ENCODE results near the gene LTF.
"Not testable (repeated sequence)": the region's sequence is repeated elsewhere in the genome, so short reads cannot be mapped to it uniquely, and the experiment has no call there.

LTF gene

GRCh38 chr3:46464326-46465195 is at the start of gene LTF:
TSS of gene LTF (minus strand) at chr3:46464905. CDS start at chr3:46464867, 38 bp downstream.
- DNase-seq: no peak

DNA sequence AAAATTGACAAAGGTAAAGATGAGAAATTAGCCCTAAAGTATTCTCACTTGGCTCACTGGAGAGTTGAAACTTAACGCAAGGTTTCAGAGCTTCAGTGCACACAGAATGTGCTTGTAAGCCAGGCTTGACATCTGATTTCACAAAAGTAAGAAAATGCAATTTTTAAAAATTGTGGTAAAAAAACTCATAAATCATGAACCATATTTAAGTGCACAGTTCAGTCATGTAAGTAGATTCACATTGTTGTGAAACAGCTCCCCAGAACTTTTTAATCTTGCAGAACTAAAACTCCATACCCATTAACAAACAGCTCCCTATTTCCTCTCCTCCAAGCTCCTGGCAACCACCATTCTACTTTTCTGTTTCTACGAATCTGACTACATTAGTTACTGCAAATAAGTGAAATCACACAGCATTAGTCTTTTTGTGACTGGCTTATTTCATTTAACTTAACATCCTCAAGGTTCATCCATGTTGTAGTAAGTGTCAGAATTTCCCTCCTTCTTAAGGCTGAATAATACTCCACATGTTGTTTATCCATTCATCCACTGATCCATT is 47.6 kb upstream of the LTF start:
- DNase-seq: no peak

- DNase-seq: no peak
Measured at GRCh38 chr3:46509661-46510187, 45.0 kb upstream of the LTF start.

- DNase-seq: no peak
Measured at GRCh38 chr3:46508850-46509591, 44.3 kb upstream of the LTF start.

DNA sequence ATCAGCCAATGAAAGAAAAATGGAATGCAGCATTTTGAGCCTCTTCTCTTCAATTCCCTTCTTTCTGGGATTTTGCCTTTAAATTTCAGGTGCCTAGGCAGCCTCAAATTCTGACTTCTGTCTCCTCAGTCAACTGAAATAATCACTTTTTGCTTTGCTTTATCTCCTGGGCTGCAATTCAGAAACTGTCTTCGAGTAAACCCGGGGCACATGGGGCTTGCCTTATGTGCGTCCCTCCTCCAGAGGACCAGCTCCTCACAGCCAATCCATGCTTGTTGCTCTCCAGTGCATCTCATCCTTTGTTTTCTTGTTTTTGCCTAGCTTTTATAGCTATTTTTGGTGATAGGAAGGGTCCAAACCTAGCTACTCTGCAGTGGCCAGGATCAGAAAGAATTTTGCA is 41.8 kb upstream of the LTF start:
- no peak for DNase-seq

GRCh38 chr3:46505953-46506352 is 41.2 kb upstream of the LTF start:
- no peak for DNase-seq

GRCh38 chr3:46504789-46505188 is 40.1 kb upstream of the LTF start:
- DNase-seq: no peak

GRCh38 chr3:46503200-46503874 is 38.6 kb upstream of the LTF start:
- DNase-seq: no peak

DNA sequence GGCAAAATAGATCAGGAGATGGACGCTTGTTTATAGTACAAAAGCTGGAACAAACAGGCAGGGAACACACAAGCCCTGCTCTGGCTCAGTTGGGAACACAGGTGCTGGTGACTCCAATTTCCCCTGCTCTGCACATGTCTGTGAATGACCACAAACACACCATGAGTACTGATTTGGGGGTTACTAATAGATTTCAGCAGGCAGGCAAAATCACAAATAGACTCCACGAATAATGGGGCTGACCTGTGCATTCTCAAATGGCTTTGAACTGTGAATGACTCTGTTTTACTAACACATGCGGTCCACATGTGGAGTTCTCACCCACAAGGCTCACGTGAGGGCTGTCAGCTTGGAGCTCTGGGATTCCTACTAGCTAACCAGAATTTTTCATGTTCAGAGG is 37.0 kb upstream of the LTF start:
- DNase-seq: no peak

DNA sequence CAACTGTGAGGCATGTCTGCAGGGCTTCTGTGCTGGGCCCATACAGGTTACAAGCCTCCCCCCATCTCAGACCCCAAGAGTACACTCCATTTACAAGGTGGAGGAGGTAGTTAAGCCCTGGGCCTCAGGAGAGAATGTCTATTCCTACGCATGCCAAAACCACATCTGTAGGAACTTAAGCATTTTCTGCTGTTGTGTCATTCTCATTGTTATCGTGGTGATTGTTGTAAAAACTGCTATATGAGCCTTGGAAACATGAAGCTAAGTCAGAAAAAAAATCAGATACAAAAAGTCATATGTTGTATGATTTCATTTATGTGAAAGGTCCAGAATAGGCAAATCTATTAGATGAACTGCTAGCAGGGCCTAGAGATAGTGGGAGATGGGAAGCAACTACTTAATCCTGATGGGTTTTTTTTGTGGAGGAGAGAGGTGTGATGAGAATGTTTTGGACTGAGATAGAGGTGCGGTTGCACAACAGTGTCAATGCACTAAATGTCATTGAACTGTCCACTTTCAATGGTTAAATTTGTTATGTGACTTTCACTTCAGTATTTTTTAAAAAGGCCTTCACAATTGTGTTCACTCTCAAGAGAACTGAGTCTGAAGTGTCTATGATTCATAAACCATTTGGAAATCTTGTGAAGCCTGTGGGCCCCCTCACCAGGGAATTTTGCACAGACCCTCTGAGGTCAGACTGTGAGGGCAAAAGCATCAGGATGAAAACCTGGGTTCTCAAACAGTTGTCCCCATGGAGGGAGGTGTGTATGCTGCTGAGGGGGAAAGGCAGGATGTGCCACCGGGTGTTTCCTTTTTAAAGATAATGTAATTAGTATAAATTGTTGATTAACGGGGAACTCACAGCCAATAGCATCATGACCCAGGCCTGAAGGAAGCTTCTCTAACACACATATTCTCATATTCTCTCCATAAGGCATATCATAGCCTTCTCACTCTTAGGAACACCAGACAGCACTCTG is 36.2 kb upstream of the LTF start:
- no peak for DNase-seq

DNA sequence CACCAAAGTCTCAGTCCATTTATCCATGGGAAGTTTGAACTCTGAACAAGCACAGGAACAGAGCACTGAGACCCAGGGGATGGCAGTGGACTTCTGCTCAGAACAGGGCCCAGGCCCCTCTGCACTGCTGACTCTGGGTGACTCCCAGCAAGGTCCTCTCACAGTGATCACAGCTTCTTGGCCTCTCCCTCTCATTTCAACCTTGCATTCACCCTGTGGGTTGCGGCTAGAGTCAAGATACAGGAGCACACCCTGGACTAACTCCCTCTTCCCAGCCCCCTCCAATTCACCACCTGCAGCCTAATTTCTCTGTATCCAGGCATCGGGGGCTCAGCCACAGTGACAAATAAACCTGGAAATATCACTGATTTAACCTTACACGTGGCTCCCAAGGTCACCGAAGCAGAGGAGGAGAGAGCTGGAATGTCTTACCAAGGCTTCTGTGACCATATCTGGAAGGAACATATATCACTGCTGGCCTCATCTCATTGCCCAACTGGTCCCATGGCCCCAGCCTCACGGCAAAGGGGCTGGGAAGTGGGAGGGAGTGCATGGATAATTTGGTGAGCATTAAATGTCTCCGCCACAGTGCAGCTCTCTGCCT is 34.3 kb upstream of the LTF start:
- no peak for DNase-seq

- no peak for DNase-seq
Measured at GRCh38 chr3:46497556-46498265, 33.0 kb upstream of the LTF start, which contains the start of gene RTP3. TSS of gene RTP3 (plus strand) at chr3:46497976. CDS start at chr3:46498063, 87 bp downstream.

DNA sequence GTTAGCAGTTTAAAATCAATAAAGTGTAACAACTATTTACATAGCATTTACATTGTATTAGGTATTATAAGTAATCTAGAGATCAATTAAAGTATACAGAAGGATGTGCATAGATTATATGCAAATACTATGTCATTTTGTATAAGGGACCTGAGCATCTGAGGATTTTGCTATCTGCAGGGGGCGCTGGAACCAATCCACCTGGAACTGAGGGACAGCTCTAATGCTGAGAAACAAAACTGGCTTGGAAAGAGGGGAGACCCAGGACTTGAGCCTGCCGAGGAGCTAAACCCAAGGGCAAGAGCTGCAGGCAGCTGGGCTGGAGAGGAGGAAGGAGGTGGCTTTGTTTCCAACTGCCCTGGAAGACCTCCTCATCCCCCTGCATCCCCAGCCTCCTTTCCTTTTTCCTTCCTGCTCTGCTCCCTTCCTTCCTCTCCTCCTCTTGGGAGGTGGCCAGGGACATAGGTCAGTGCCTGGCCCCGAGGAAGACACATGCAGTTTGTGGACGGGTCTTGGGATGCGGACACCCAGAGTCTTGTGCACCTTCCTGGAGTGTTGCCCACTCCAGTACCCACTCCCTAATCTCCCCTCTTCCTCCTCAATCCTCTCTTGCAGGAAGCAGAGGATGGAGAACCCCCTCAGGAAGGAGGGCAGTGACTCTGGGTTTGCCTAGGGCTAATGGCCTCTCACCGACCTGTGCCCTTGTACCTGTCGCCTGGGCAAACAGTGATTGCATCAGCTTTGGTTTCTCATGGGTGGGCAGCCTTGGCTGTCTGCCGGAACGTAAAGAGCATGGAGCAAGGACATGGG is 32.2 kb upstream of the LTF start:
- no peak for DNase-seq

DNA sequence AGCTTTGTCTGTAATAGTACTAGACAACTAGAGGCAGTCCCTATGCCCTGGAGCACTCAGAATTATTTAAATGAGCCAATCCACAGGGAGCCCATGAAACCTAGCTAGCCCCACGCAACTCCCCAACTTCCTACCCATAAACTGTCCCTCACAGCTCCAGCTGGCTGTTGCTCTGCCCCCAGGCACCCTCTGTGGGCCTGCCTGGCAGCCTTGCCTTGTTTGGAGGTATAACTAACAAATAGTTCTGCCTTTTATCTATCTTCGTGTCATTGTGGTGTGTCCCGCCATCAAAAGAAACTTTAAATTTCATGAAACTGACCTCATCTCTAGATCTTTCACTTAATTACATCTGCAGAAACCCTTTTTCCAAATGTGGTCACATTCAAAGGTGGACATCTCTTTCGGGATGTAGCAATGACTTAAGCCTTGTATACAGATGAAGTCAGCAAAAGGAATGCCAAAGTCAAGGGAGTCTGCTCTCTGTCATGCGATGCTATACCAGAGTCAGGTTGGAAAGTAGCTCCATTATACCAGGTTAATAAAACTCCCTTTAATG is 31.3 kb upstream of the LTF start:
- no peak for DNase-seq

DNA sequence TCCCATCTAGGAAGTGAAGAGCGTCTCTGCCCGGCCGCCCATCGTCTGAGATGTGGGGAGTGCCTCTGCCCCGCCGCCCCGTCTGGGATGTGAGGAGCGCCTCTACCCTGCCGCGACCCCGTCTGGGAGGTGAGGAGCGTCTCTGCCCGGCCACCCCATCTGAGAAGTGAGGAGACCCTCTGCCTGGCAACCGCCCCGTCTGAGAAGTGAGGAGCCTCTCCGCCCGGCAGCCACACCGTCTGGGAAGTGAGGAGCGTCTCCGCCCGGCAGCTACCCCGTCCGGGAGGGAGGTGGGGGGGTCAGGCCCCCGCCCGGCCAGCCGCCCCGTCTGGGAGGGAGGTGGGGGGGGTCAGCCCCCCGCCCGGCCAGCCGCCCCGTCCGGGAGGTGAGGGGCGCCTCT is 29.8 kb upstream of the LTF start:
- DNase-seq: not testable (repeated sequence)

DNA sequence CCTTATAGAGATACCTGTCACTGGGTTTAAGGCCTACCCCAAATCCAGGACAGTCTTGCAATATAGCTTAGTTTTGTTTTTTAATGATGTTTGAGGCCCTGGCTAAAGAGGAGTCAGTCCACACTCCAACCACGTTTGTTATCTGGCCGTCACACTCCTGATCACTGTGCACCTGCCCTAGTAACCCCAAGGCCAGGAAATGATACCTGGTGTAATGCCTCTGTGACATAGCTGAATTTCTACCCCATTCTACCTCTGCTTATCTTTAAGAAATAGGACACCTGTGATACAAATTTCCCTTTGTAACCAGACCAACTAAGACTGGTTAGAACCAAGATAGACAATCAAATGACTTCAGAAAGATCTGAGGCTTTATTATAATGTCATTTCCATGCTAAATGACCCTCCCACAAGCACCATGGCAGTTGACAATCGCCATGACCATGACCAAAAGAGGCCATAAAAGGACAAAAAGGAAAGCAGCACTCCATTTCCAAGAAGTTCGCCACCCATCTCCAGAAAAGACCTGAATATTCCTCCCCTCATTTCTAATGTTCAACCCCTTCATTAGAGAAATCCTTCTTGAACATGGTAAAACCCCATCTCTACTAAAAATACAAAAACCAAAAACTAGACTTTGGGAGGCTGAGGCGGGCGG is 28.3 kb upstream of the LTF start:
- DNase-seq: no peak

DNA sequence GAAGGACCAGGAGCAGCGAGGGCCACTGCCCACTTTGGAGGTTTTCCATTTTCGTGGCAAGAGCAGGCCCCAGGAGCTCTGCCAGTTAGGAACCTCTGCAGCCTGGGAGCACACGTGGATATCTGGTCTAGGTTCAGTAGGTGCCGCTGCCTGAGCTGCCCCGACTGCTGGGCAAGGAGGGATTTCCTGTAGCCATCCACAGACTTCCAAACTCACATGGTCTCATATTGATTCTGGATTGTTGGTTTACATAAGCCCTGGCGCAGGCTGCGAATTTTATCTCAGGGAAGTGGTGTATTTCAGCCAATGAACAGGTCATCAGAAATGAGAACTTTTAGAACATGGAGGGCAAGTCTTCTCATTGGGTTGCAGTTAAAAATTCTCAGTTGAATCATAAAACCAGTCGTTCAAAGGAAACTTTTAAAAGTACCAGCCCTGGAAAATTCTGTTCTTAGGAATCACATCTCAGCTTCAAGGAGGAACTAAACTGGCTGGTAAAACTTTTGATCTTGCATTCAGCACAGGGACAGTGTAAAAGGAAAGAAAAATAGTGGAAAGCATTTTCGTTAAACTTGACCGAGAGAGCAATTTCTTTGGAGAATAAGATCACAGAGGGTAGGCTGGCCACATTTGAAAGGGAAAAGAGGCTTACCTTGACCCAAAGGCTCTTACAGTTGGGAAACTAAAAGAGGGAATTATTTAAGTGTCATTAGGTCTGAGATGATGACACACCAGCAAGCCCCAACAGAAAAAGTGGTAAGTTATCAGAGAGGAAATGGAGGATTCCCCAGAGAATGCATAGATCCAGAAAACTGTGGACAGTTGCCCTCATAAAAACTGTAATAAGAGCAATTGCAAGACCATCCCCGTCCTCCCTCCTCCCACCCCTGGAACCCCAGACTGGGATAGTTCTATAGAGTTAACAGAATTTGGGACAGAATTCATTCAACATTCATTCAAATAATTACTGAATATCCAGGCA is 26.7 kb upstream of the LTF start:
- DNase-seq: no peak

Data from left hindlimb (tissue), 1 donor.